Transverse colon (tissue), 4 donors: ENCODE results near the gene FMC1.

Experiments used
- CTCF ChIP-seq, 5 experiments: fragments of 200-600 bp in 3 of 5; fragments of 450-650 bp in 2 of 5; sonication (generic) in 3 of 5; IDR thresholded peaks; 1 replicate in 2 of 5; 2 replicates in 3 of 5; pipeline ENCODE4 v1.5.1; 2016 to 2017; ENCODE audit warnings: antibody characterized with exemption in 5 of 5, inconsistent platforms in 3 of 5, mild to moderate bottlenecking in 2 of 5, moderate library complexity in 1 of 5
- EP300 ChIP-seq: sonication (generic); formaldehyde crosslinking; IDR thresholded peaks from one replicate; pipeline ENCODE4 v1.6.1; 2017; ENCODE audit warnings: antibody characterized with exemption, low read depth
- POLR2A ChIP-seq: fragments of 450-650 bp; IDR thresholded peaks from one replicate; pipeline ENCODE4 v1.6.1; 2016; ENCODE audit warnings: antibody characterized with exemption, mild to moderate bottlenecking, moderate library complexity
- POLR2AphosphoS5 ChIP-seq, 3 donors: sonication (generic); formaldehyde crosslinking; IDR thresholded peaks; one replicate each; pipeline ENCODE4 v1.6.1; 2016; ENCODE audit warnings: antibody characterized with exemption in 3 of 3

GRCh38 chr7:139393621-139394211 lies 52.6 kb downstream of the FMC1 start:
- TF ChIP-seq CTCF (IDR thresholded peaks at IDR 0.05): no peak
- TF ChIP-seq POLR2AphosphoS5 (IDR thresholded peaks at IDR 0.05): no peak
- no peak for TF ChIP-seq EP300
- TF ChIP-seq POLR2A: no peak
